Fibroblast of the aortic adventitia (primary cell): ENCODE results near the gene ZMYM4. TPM values are rescaled to one million over a fixed set of nuclear protein-coding genes. Genes with fewer than 3 reads are reported as not detected.
"Not testable (repeated sequence)": the region's sequence is repeated elsewhere in the genome, so short reads cannot be mapped to it uniquely, and the experiment has no call there.

Experiments
- DNase-seq: peaks from one replicate; pipeline ENCODE4 v3.0.0-alpha.2; 2010; ENCODE audit warnings: low read depth
- H3K4me3 ChIP-seq: 2 replicates; pipeline ENCODE4 v1.5.1; 2011; ENCODE audit warnings: low read depth, mild to moderate bottlenecking, control low read depth, low read length, moderate library complexity
- CTCF ChIP-seq: IDR thresholded peaks from 2 replicates; pipeline ENCODE4 v1.5.1; 2011; ENCODE audit warnings: mild to moderate bottlenecking, low read length, control low read depth, inconsistent platforms; ENCODE audit not compliant: insufficient read depth
- total RNA-seq: library from RNA; depleted of rRNA; stranded (reverse); fragments of >200 nt; gene quantifications from 2 replicates; pipeline ENCODE4 v1.2.3, GENCODE V29; 2012; ENCODE audit warnings: low replicate concordance

ZMYM4 gene
- total RNA-seq, 1 donor, result 52.2 TPM

DNA sequence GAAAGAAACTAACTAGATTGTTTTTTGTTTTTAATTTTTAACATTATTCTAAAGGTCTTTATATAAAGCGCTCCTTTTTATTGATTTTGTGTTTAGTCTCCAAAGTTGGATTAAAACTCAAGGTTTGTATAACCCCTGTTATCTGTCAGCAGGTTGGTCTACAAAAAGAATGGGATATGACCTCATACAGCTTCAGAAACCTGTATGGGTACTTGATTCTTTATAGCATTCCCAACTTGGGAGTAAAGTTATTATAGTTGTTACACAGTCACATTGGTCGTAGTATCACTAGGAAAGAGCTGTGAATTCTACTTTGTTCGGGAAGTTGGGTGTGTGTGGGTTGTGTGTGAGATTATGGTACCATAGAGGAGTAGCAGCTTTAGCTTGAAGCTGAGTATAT is 52.4 kb downstream of the ZMYM4 start:
- H3K4me3 ChIP-seq, result no peak overlapping the region
- DNase-seq, result no peak
- no peak for TF ChIP-seq CTCF

DNA sequence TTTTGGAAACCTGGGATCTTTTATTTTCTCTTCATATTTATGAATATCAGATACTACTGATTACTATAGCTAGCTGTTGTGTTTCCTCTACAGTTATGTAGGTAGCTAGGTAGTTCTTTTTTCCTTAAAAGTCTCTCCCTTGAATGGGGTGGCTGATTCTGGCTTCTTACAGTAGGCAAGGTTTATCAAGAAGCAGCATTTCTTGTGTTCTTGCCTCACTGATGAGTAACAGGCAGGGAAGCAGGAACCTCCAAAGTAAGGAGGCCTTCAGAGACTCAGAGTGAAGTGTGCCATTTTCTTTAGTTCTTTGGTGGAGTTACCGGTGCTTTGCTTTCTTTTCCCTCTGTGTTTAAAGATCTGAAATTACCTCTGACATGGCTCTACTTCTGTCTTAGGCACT is 56.0 kb downstream of the ZMYM4 start:
- TF ChIP-seq CTCF, result no peak
- no peak overlapping the region for H3K4me3 ChIP-seq
- DNase-seq, result peak; percentile 49

- TF ChIP-seq CTCF, result no peak
- DNase-seq, result no peak
- H3K4me3 ChIP-seq, result no peak overlapping the region
Measured at GRCh38 chr1:35326246-35326866, 57.8 kb downstream of the ZMYM4 start.

DNA sequence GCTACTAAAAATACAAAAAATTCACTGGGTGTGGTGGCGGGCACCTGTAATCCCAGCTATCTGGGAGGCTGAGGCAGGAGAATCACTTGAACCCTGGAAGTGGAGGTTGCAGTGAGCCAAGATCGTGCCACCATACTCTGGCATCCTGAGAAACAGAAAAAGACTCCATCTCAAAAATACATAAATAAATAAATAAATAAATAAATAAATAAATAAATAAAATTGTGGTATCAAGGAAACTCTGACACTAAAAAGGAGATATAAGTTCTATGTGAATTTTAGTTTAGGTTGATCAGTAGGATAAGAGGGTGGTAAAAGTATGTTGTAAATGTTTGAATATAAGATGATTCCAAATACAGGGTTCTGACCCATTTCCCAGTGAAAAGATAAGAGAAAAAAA is 63.1 kb downstream of the ZMYM4 start:
- not testable (repeated sequence) for DNase-seq

GRCh38 chr1:35334485-35334884 is 66.0 kb downstream of the ZMYM4 start:
- no peak overlapping the region for H3K4me3 ChIP-seq
- DNase-seq, result no peak
- no peak for TF ChIP-seq CTCF

More for the DNA sequence above, 63.1 kb downstream of the ZMYM4 start:
- H3K4me3 ChIP-seq, result not testable (repeated sequence)

DNA sequence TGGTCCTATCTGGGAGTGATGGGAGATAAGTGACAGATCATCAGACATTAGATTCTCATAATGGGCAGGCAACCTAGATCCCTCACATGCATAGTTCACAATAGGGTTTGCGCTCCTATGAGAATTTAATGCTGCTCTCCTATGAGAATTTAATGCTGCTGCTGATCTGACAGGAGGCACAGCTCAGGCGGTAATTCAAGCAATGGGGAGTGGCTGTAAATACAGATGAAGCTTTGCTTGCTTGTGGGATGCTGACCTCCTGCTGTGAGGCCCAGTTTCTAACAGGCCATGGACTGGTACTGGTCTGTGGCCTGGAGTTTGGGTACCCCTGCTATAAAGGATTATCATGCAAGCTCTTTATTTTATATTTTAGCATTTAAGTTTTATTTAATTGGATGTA is 72.0 kb downstream of the ZMYM4 start:
- no peak for DNase-seq
- no peak for TF ChIP-seq CTCF
- no peak overlapping the region for H3K4me3 ChIP-seq

- no peak overlapping the region for H3K4me3 ChIP-seq
- no peak for DNase-seq
- no peak for TF ChIP-seq CTCF
Measured at GRCh38 chr1:35345439-35345981, 77.0 kb downstream of the ZMYM4 start.
